NCI-H1417 treated with DMSO at 0.1 percent for 48 hours (cell line): Measurements from ENCODE around the gene RBM33.

Experiments used
- DNase-seq: peaks from one replicate; lab custom pipeline; 2025; lab: John Stamatoyannopoulos, UW

The RBM33 gene

GRCh38 chr7:155724327-155725005 is 80.0 kb downstream of the RBM33 start:
- DNase-seq: no peak

GRCh38 chr7:155725006-155725355 is 80.5 kb downstream of the RBM33 start:
- no peak for DNase-seq

GRCh38 chr7:155727616-155728015 is 83.2 kb downstream of the RBM33 start:
- DNase-seq: no peak

- DNase-seq: no peak
These were observed 83.7 kb downstream of the RBM33 start for GRCh38 chr7:155728116-155728515.

- DNase-seq: no peak
These were observed 85.4 kb downstream of the RBM33 start for GRCh38 chr7:155729847-155730246.

GRCh38 chr7:155731380-155731779 is 86.9 kb downstream of the RBM33 start:
- no peak for DNase-seq

- DNase-seq: no peak
These were observed 87.4 kb downstream of the RBM33 start for GRCh38 chr7:155731871-155732270.

GRCh38 chr7:155732286-155732685 is 87.8 kb downstream of the RBM33 start:
- DNase-seq: no peak

GRCh38 chr7:155733582-155734444 is 89.4 kb downstream of the RBM33 start:
- no peak for DNase-seq

GRCh38 chr7:155734445-155734809 is 90.0 kb downstream of the RBM33 start:
- DNase-seq: no peak

- DNase-seq: no peak
These were observed 91.1 kb downstream of the RBM33 start for GRCh38 chr7:155735442-155736115.

GRCh38 chr7:155737590-155737989 is 93.1 kb downstream of the RBM33 start:
- DNase-seq: no peak

- DNase-seq: no peak
These were observed 93.6 kb downstream of the RBM33 start for GRCh38 chr7:155738104-155738503.

- no peak for DNase-seq
These were observed 94.4 kb downstream of the RBM33 start for GRCh38 chr7:155738652-155739537.

GRCh38 chr7:155739538-155740143 is 95.2 kb downstream of the RBM33 start:
- no peak for DNase-seq

- DNase-seq: no peak
These were observed 96.6 kb downstream of the RBM33 start for GRCh38 chr7:155741082-155741481.

- no peak for DNase-seq
These were observed 97.3 kb downstream of the RBM33 start for GRCh38 chr7:155741805-155742204.

- DNase-seq: no peak
These were observed 98.7 kb downstream of the RBM33 start for GRCh38 chr7:155743177-155743576.

- DNase-seq: no peak
These were observed 100.7 kb downstream of the RBM33 start for GRCh38 chr7:155744971-155745683.

GRCh38 chr7:155745737-155746136 is 101.3 kb downstream of the RBM33 start:
- DNase-seq: no peak

- DNase-seq: no peak
These were observed 101.7 kb downstream of the RBM33 start for GRCh38 chr7:155746188-155746587.
